Measurements from ENCODE around the gene GNPTG.
A peak's percentile ranks its signal among the peaks of the same experiment; 100 is the strongest.

GNPTG gene

GRCh38 chr16:1371054-1371978 is 19.6 kb downstream of the GNPTG start:
- DNase-seq (ENCODE audit: low spot score): no peak

- peak; percentile 48 for DNase-seq (ENCODE audit: low spot score)
Observed at GRCh38 chr16:1372292-1372950, 20.7 kb downstream of the GNPTG start.

GRCh38 chr16:1374418-1375297 is 22.9 kb downstream of the GNPTG start:
- DNase-seq (ENCODE audit: low spot score): no peak

- DNase-seq (ENCODE audit: low spot score): no peak
Observed at GRCh38 chr16:1375298-1375640, 23.5 kb downstream of the GNPTG start.

GRCh38 chr16:1375741-1376410 is 24.1 kb downstream of the GNPTG start:
- DNase-seq (ENCODE audit: low spot score): no peak

GRCh38 chr16:1377406-1378010 is 25.8 kb downstream of the GNPTG start:
- DNase-seq (ENCODE audit: low spot score): no peak

- DNase-seq (ENCODE audit: low spot score): peak; percentile 61
Observed at GRCh38 chr16:1378087-1378803, 26.5 kb downstream of the GNPTG start.

GRCh38 chr16:1378804-1379303 is 27.1 kb downstream of the GNPTG start:
- peak; percentile 64 for DNase-seq (ENCODE audit: low spot score)

GRCh38 chr16:1379304-1380076 is 27.8 kb downstream of the GNPTG start:
- DNase-seq (ENCODE audit: low spot score): no peak

GRCh38 chr16:1380195-1380594 is 28.5 kb downstream of the GNPTG start:
- no peak for DNase-seq (ENCODE audit: low spot score)

- no peak for DNase-seq (ENCODE audit: low spot score)
Observed at GRCh38 chr16:1381612-1382406, 30.1 kb downstream of the GNPTG start.

- no peak for DNase-seq (ENCODE audit: low spot score)
Observed at GRCh38 chr16:1383556-1383955, 31.8 kb downstream of the GNPTG start.

GRCh38 chr16:1385232-1385631 is 33.5 kb downstream of the GNPTG start:
- DNase-seq (ENCODE audit: low spot score): peak; percentile 49

- peak; percentile 65 for DNase-seq (ENCODE audit: low spot score)
Observed at GRCh38 chr16:1387331-1387730, 35.6 kb downstream of the GNPTG start.

- no peak for DNase-seq (ENCODE audit: low spot score)
Observed at GRCh38 chr16:1389762-1390161, 38.0 kb downstream of the GNPTG start.

GRCh38 chr16:1390239-1390779 is 38.6 kb downstream of the GNPTG start:
- DNase-seq (ENCODE audit: low spot score): peak; percentile 61

- DNase-seq (ENCODE audit: low spot score): no peak
Observed at GRCh38 chr16:1392826-1393225, 41.1 kb downstream of the GNPTG start.

GRCh38 chr16:1393613-1394176 is 42.0 kb downstream of the GNPTG start:
- no peak for DNase-seq (ENCODE audit: low spot score)
